A549 (cell line): ENCODE results near the gene LIN9. TPM values are rescaled to one million over a fixed set of nuclear protein-coding genes. Genes with fewer than 3 reads are reported as not detected.

Source experiments
- ATAC-seq, 2 experiments: fragments of 200-7000 bp in 1 of 2; fragments of >200 bp in 1 of 2; cut with Nextera tagmentation in 1 of 2; cut with Tn5 transposase in 1 of 2; 3 replicates each; pipeline versions ENCODE4 v1.8.0 to v1.9.1; 2018 to 2020; ENCODE audit warnings: mild to moderate bottlenecking in 1 of 2, moderate library complexity in 1 of 2
- CTCF ChIA-PET: fragments of 300-600 bp; sonication (Branson Sonifier 250); formaldehyde crosslinking; extraction: SDS; loops from one replicate; lab custom pipeline; 2021; ENCODE audit warnings: antibody characterized with exemption, inconsistent platforms; lab: Yijun Ruan, JAX
- POLR2A ChIA-PET: fragments of 350-600 bp; formaldehyde crosslinking; extraction: SDS; loops from one replicate; lab custom pipeline; 2021; ENCODE audit warnings: antibody characterized with exemption, inconsistent platforms; lab: Yijun Ruan, JAX
- DNase-seq, 2 experiments: peaks; one replicate each; pipeline versions ENCODE4 v3.0.0 to v3.0.0-alpha.2; 2011 to 2016; ENCODE audit warnings: low read depth in 1 of 2, low spot score in 1 of 2
- FAIRE-seq: peaks from 2 replicates; lab custom pipeline; 2011; peaks lifted over from hg19 to GRCh38; lab: Jason Lieb, UNC
- H3K27ac ChIP-seq, 2 experiments: fragments of >200 bp; sonication (Bioruptor Twin); formaldehyde crosslinking; 3 replicates each; pipeline ENCODE4 v1.5.1; 2016 to 2017
- H3K4me1 ChIP-seq: fragments of >200 bp; sonication (Bioruptor Twin); formaldehyde crosslinking; 3 replicates; pipeline ENCODE4 v1.6.1; 2016
- H3K4me2 ChIP-seq: fragments of >200 bp; sonication (Bioruptor Twin); formaldehyde crosslinking; 3 replicates; pipeline ENCODE4 v1.6.1; 2016
- H3K4me3 ChIP-seq: fragments of >200 bp; sonication (Bioruptor Twin); formaldehyde crosslinking; 3 replicates; pipeline ENCODE4 v1.5.1; 2016
- H3K9me3 ChIP-seq: fragments of >200 bp; sonication (Bioruptor Twin); formaldehyde crosslinking; 3 replicates; pipeline ENCODE4 v1.6.1; 2016
- CEBPB ChIP-seq, 2 experiments: fragments of >200 bp in 1 of 2; sonication (Bioruptor Twin) in 1 of 2; formaldehyde crosslinking in 1 of 2; IDR thresholded peaks; 2 replicates each; pipeline ENCODE4 v1.6.1; 2012 to 2016
- CHD2 ChIP-seq: fragments of 150-350 bp; IDR thresholded peaks from 2 replicates; pipeline ENCODE4 v1.6.1; 2014; ENCODE audit warnings: low read length; ENCODE audit not compliant: partially characterized antibody
- CTCF ChIP-seq: fragments of >200 bp; sonication (Bioruptor Twin); formaldehyde crosslinking; IDR thresholded peaks from 3 replicates; pipeline ENCODE4 v1.5.1; 2016
- EHF ChIP-seq: fragments of 250-450 bp; sonication (Bioruptor Pico); IDR thresholded peaks from 2 replicates; pipeline ENCODE4 v1.5.0; 2020; ENCODE audit warnings: mild to moderate bottlenecking
- EP300 ChIP-seq, 2 experiments: fragments of >200 bp; sonication (Bioruptor Twin); formaldehyde crosslinking; IDR thresholded peaks; 2 replicates in 1 of 2; 3 replicates in 1 of 2; pipeline ENCODE4 v1.6.1; 2016 to 2017
- GATA3 ChIP-seq: IDR thresholded peaks from 2 replicates; pipeline ENCODE4 v1.6.1; 2012; ENCODE audit warnings: borderline replicate concordance
- HDAC2 ChIP-seq: fragments of 200-600 bp; sonication (generic); IDR thresholded peaks from 2 replicates; pipeline ENCODE4 v1.6.1; 2016
- HOXB13 ChIP-seq: fragments of 250-450 bp; sonication (Bioruptor Pico); IDR thresholded peaks from 2 replicates; pipeline ENCODE4 v1.5.0; 2020; ENCODE audit warnings: low read depth, mild to moderate bottlenecking, moderate library complexity
- JUNB ChIP-seq: fragments of >200 bp; sonication (Bioruptor Twin); formaldehyde crosslinking; IDR thresholded peaks from 2 replicates; pipeline ENCODE4 v1.6.1; 2016
- KDM1A ChIP-seq: fragments of 200-600 bp; sonication (generic); IDR thresholded peaks from 2 replicates; pipeline ENCODE4 v1.6.1; 2016; ENCODE audit warnings: low read depth, mild to moderate bottlenecking
- MAFK ChIP-seq: fragments of 450-650 bp; IDR thresholded peaks from 2 replicates; pipeline ENCODE4 v1.6.1; 2014; ENCODE audit not compliant: partially characterized antibody
- MAZ ChIP-seq: fragments of 150-350 bp; IDR thresholded peaks from 2 replicates; pipeline ENCODE4 v1.6.1; 2014; ENCODE audit warnings: antibody characterized with exemption, low read depth, low read length, borderline replicate concordance
- NPAS2 ChIP-seq: fragments of 250-450 bp; sonication (Bioruptor Pico); IDR thresholded peaks from 2 replicates; pipeline ENCODE4 v1.8.0; 2022; ENCODE audit warnings: mild to moderate bottlenecking, moderate library complexity, borderline replicate concordance
- PHF8 ChIP-seq: fragments of 200-600 bp; sonication (generic); IDR thresholded peaks from 2 replicates; pipeline ENCODE4 v1.6.1; 2016; ENCODE audit warnings: low read depth, mild to moderate bottlenecking, antibody characterized with exemption, moderate library complexity, borderline replicate concordance
- POLR2A ChIP-seq: IDR thresholded peaks from 2 replicates; pipeline ENCODE4 v1.6.1; 2012; ENCODE audit warnings: mild to moderate bottlenecking, low read length
- RAD21 ChIP-seq, 2 experiments: fragments of >200 bp in 1 of 2; sonication (Bioruptor Twin) in 1 of 2; formaldehyde crosslinking in 1 of 2; IDR thresholded peaks in 1 of 2; conservative IDR thresholded peaks in 1 of 2; 2 replicates in 1 of 2; 3 replicates in 1 of 2; pipeline ENCODE4 v1.6.1; 2012 to 2018; ENCODE audit warnings: inconsistent platforms in 1 of 2
- RCOR1 ChIP-seq: fragments of 150-350 bp; IDR thresholded peaks from 2 replicates; pipeline ENCODE4 v1.6.1; 2014; ENCODE audit warnings: antibody characterized with exemption, low read length, low read depth
- TFCP2L1 ChIP-seq: fragments of 250-450 bp; sonication (Bioruptor Pico); IDR thresholded peaks from 2 replicates; pipeline ENCODE4 v1.5.0; 2021; ENCODE audit warnings: mild to moderate bottlenecking
- TP53 ChIP-seq: fragments of 250-450 bp; sonication (Bioruptor Pico); IDR thresholded peaks from 2 replicates; pipeline ENCODE4 v1.5.0; 2021; ENCODE audit warnings: mild to moderate bottlenecking, moderate library complexity
- USF2 ChIP-seq: fragments of 450-650 bp; IDR thresholded peaks from 2 replicates; pipeline ENCODE4 v1.6.1; 2014; ENCODE audit warnings: antibody characterized with exemption
- ZC3H11A ChIP-seq: fragments of 450-650 bp; IDR thresholded peaks from 2 replicates; pipeline ENCODE4 v1.6.1; 2014; ENCODE audit warnings: antibody characterized with exemption, mild to moderate bottlenecking
- ZFP36 ChIP-seq: fragments of 450-650 bp; IDR thresholded peaks from 2 replicates; pipeline ENCODE4 v1.6.1; 2014; ENCODE audit warnings: borderline replicate concordance; ENCODE audit not compliant: partially characterized antibody
- WGBS: methylation state at CpG from one replicate; pipeline ENCODE4 v1.1.6; 2017; ENCODE audit errors: missing lambda C conversion rate; 5-methylcytosine and 5-hydroxymethylcytosine counted together
- polyA plus RNA-seq, 4 experiments: library from polyadenylated mRNA; depleted of rRNA in 3 of 4; stranded (reverse); fragments of >200 nt; fragmentation: RNase III in 1 of 4; extraction: RNeasy Plus Mini Kit Qiagen cat#74134 plus additional on column Dnase treatment in 1 of 4; gene quantifications; 2 replicates in 3 of 4; 3 replicates in 1 of 4; pipeline ENCODE4 v1.2.3, GENCODE V29; 2011 to 2017
- TF ChIP-seq, protein P1 (sequence below): fragments of 250-450 bp; sonication (Bioruptor Pico); IDR thresholded peaks from 2 replicates; pipeline ENCODE4 v1.5.0; 2021; ENCODE audit warnings: mild to moderate bottlenecking, moderate library complexity, borderline replicate concordance

LIN9 gene
- polyA plus RNA-seq, 2 of the 4 experiments (the other 2 are of a cell fraction), result 8.3 to 14.7 TPM

DNA sequence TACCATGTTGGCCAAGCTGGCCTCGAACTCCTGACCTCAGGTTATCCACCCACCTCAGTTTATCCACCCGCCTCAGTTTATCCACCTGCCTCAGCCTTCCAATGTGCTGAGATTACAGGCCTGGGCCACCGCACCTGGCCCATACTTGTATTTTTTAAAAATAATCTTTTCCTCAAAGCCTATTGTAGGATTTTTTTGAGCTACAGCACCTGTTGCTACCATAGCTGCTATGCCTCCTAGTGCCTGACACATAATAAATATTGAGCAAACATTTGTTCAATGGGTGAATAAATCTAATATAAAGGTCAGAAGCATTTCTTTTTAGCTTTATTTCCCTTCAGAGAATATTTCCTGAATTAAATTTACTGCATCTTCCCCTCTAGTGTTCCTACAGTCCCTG lies 106.7 kb downstream of the LIN9 start:
- Histone ChIP-seq H3K27ac (no peak overlapping the region), H3K4me3 (no peak overlapping the region), H3K4me1 (no peaks in the 10 kb centered on the region), H3K4me2 (no peak overlapping the region), H3K9me3 (no peaks in the 10 kb centered on the region)
- no peak for FAIRE-seq
- CTCF ChIA-PET, result interaction anchor here (0.7 to 12.1 kb wide), 5 partner anchors 9 to 132 kb away, joined by 3 to 219 read pairs (median 4); no protein-coding TSS in a partner anchor
- 74% methylated on average over 3 of the region's 3 CpGs for WGBS
- POLR2A ChIA-PET, result interaction anchor here (0.7 kb wide), 1 partner anchor 74 kb away, joined by 4 read pairs; no protein-coding TSS in a partner anchor
- TF ChIP-seq CHD2 (no peak), RAD21 (conservative IDR thresholded peaks at IDR 0.05 in 1 of 2, IDR thresholded peaks at IDR 0.05 in 1 of 2) (no peak), GATA3 (no peak), MAFK (no peak), CTCF (no peak), TP53 (CRISPR knock-in tag) (no peak), HDAC2 (no peak), JUNB (no peak), EP300 (IDR thresholded peaks at IDR 0.05) (no peak)
- no peak for ATAC-seq
- no peak for DNase-seq

DNA sequence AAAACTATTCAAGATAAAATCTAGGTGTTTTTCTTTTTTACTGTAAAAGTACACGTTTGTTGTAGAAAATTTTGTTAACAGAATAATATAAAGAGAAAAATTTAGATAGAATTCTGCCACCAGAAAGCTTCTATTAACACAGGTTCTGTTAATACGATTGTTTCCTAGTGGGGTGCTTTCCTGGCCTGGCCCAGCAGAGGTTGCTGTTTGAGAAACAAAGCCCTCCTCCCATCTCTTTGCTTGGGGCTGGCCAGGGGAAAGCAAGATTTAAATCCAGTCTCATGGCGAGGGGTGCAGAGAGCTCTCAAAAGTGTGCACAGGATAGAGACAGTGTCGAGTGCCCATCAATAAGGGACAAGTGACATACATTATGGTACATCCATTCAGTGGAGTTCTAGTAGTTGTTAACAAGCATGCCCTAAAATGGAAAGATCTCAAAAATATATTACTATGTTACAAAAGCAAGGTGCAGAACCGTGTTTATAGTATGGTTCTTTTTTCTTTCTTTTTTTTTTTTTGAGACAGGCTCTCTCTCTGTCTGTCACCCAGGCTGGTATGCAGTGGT lies 107.9 kb downstream of the LIN9 start:
- TF ChIP-seq EP300 (IDR thresholded peaks at IDR 0.05) (no peak), RAD21 (conservative IDR thresholded peaks at IDR 0.05 in 1 of 2, IDR thresholded peaks at IDR 0.05 in 1 of 2) (peak in 1 of 2 experiments; percentile 42; a peak in 1 of 5 replicates)
- WGBS, result 26% methylated on average over 5 of the region's 5 CpGs
- CTCF ChIA-PET, result interaction anchor here (1.0 to 12.1 kb wide), 7 partner anchors 17 to 136 kb away, joined by 3 to 219 read pairs (median 4); no protein-coding TSS in a partner anchor

GRCh38 chr1:226199971-226200370 lies 109.0 kb downstream of the LIN9 start:
- Histone ChIP-seq H3K4me3 (no peak overlapping the region), H3K4me2 (no peak overlapping the region), H3K27ac (no peak overlapping the region), H3K4me1 (no peaks in the 10 kb centered on the region), H3K9me3 (no peaks in the 10 kb centered on the region)
- CTCF ChIA-PET, result interaction anchor here (1.0 to 12.1 kb wide), 6 partner anchors 12 to 135 kb away, joined by 3 to 219 read pairs (median 4); no protein-coding TSS in a partner anchor
- 27% methylated on average over 2 of the region's 2 CpGs for WGBS
- no peak for TF ChIP-seq PHF8
- no peak for TF ChIP-seq KDM1A
- no peak for TF ChIP-seq EP300 (IDR thresholded peaks at IDR 0.05)
- no peak for TF ChIP-seq TFCP2L1
- TF ChIP-seq NPAS2 (CRISPR knock-in tag), result no peak
- no peak for TF ChIP-seq CHD2
- no peak for TF ChIP-seq POLR2A
- no peak for TF ChIP-seq GATA3
- DNase-seq (no peak), FAIRE-seq (no peak), ATAC-seq (no peak)
- POLR2A ChIA-PET, result no interaction called here

More for the DNA sequence above, 107.9 kb downstream of the LIN9 start:
- Histone ChIP-seq H3K4me3 (no peak overlapping the region), H3K9me3 (no peaks in the 10 kb centered on the region), H3K4me1 (no peaks in the 10 kb centered on the region), H3K4me2 (no peak overlapping the region), H3K27ac (no peak overlapping the region)
- POLR2A ChIA-PET, result no interaction called here
- ATAC-seq (peak in 1 of 2 experiments; percentile 41; a peak in 4 of 6 replicates), FAIRE-seq (no peak), DNase-seq (peak in 1 of 2 experiments; percentile 21)

GRCh38 chr1:226195144-226195543 lies 113.8 kb downstream of the LIN9 start:
- DNase-seq (no peak), FAIRE-seq (no peak), ATAC-seq (no peak; a peak in 1 of 6 replicates)
- H3K27ac ChIP-seq, result no peak overlapping the region
- H3K9me3 ChIP-seq, result no peaks in the 10 kb centered on the region
- no peak overlapping the region for H3K4me3 ChIP-seq
- TF ChIP-seq, protein P1, sequence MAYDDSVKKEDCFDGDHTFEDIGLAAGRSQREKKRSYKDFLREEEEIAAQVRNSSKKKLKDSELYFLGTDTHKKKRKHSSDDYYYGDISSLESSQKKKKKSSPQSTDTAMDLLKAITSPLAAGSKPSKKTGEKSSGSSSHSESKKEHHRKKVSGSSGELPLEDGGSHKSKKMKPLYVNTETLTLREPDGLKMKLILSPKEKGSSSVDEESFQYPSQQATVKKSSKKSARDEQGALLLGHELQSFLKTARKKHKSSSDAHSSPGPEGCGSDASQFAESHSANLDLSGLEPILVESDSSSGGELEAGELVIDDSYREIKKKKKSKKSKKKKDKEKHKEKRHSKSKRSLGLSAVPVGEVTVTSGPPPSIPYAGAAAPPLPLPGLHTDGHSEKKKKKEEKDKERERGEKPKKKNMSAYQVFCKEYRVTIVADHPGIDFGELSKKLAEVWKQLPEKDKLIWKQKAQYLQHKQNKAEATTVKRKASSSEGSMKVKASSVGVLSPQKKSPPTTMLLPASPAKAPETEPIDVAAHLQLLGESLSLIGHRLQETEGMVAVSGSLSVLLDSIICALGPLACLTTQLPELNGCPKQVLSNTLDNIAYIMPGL (CRISPR knock-in tag), result no peak
- TF ChIP-seq ZC3H11A (no peak), EHF (CRISPR knock-in tag) (no peak), GATA3 (no peak), MAZ (no peak), HOXB13 (CRISPR knock-in tag) (no peak), ZFP36 (no peak), RCOR1 (no peak), CTCF (no peak), USF2 (no peak), TP53 (CRISPR knock-in tag) (no peak), CEBPB (IDR thresholded peaks at IDR 0.05) (no peak)
- WGBS, result 70% methylated on average over 1 of the region's 1 CpG
- no peaks in the 10 kb centered on the region for H3K4me1 ChIP-seq
- H3K4me2 ChIP-seq, result no peak overlapping the region
- CTCF ChIA-PET, result interaction anchor here (0.9 to 12.1 kb wide), 5 partner anchors 11 to 213 kb away, joined by 3 to 219 read pairs (median 4); no protein-coding TSS in a partner anchor
- POLR2A ChIA-PET, result interaction anchor here (1.0 kb wide), 1 partner anchor 133 kb away, joined by 3 read pairs; the partner anchor contains the start of gene H3-3A
